GM23338 (cell line): ENCODE measurements around the gene CACNA1C. TPM values are rescaled to one million over a fixed set of nuclear protein-coding genes. Genes with fewer than 3 reads are reported as not detected.

ENCODE experiments used
- ATAC-seq: fragments of 200-7000 bp; cut with Tn5 transposase; 3 replicates; pipeline ENCODE4 v1.9.1; 2020
- DNase-seq: peaks from one replicate; pipeline ENCODE4 v3.0.0-alpha.2; 2015; ENCODE audit warnings: low spot score
- H2AFZ ChIP-seq: fragments of 200-600 bp; sonication (generic); 2 replicates; pipeline ENCODE4 v1.8.0; 2016; ENCODE audit warnings: antibody characterized with exemption, mild to moderate bottlenecking, moderate library complexity
- H3F3A ChIP-seq: fragments of 200-600 bp; sonication (generic); replicated peaks from 2 replicates; pipeline ENCODE4 v1.8.0; 2017; ENCODE audit warnings: antibody characterized with exemption, mixed run types, low read depth
- H3K27ac ChIP-seq: fragments of 200-600 bp; sonication (generic); 2 replicates; pipeline ENCODE4 v1.6.1; 2016; ENCODE audit warnings: low read depth
- H3K27me3 ChIP-seq: fragments of 200-600 bp; sonication (generic); 2 replicates; pipeline ENCODE4 v1.8.0; 2016; ENCODE audit warnings: mild to moderate bottlenecking, mixed run types, moderate library complexity; ENCODE audit not compliant: insufficient read depth
- H3K36me3 ChIP-seq: fragments of 200-600 bp; sonication (generic); 2 replicates; pipeline ENCODE4 v1.8.0; 2016; ENCODE audit warnings: mild to moderate bottlenecking; ENCODE audit not compliant: insufficient read depth
- H3K4me1 ChIP-seq: fragments of 200-600 bp; sonication (generic); 2 replicates; pipeline ENCODE4 v1.8.0; 2016; ENCODE audit warnings: mild to moderate bottlenecking, moderate library complexity; ENCODE audit not compliant: insufficient read depth
- H3K4me2 ChIP-seq: fragments of 200-600 bp; sonication (generic); 2 replicates; pipeline ENCODE4 v1.7.1; 2017; ENCODE audit warnings: mixed run types
- H3K4me3 ChIP-seq: fragments of 200-600 bp; sonication (generic); 2 replicates; pipeline ENCODE4 v1.6.1; 2016; ENCODE audit warnings: mixed run types
- H3K79me2 ChIP-seq: fragments of 200-600 bp; sonication (generic); replicated peaks from 2 replicates; pipeline ENCODE4 v1.8.0; 2017; ENCODE audit warnings: mild to moderate bottlenecking; ENCODE audit not compliant: insufficient read depth
- H3K9me2 ChIP-seq: fragments of 200-600 bp; sonication (generic); 2 replicates; pipeline ENCODE4 v1.8.0; 2017; ENCODE audit not compliant: insufficient read depth
- H4K20me1 ChIP-seq: fragments of 200-600 bp; sonication (generic); replicated peaks from 2 replicates; pipeline ENCODE4 v1.8.0; 2017; ENCODE audit warnings: mild to moderate bottlenecking; ENCODE audit not compliant: insufficient read depth
- H3K27ac Mint-ChIP-seq: 2 replicates; pipeline ENCODE4 v1.8.0; 2020; ENCODE audit warnings: inconsistent platforms, mild to moderate bottlenecking, moderate library complexity, mixed read lengths
- H3K27me3 Mint-ChIP-seq: 3 replicates; pipeline ENCODE4 v1.8.0; 2022; ENCODE audit warnings: low read depth, mild to moderate bottlenecking, moderate library complexity, mixed read lengths, inconsistent platforms; ENCODE audit not compliant: insufficient read depth, poor library complexity
- H3K36me3 Mint-ChIP-seq: 3 replicates; pipeline ENCODE4 v1.8.0; 2021; ENCODE audit warnings: low read depth, mild to moderate bottlenecking, inconsistent platforms, moderate library complexity, mixed read lengths
- H3K4me1 Mint-ChIP-seq: 3 replicates; pipeline ENCODE4 v1.8.0; 2020; ENCODE audit warnings: mild to moderate bottlenecking, inconsistent platforms, mixed read lengths
- H3K4me3 Mint-ChIP-seq: 3 replicates; pipeline ENCODE4 v1.8.0; 2021; ENCODE audit warnings: moderate library complexity, mild to moderate bottlenecking, inconsistent platforms, mixed read lengths
- H3K9me3 Mint-ChIP-seq: 3 replicates; pipeline ENCODE4 v1.8.0; 2020; ENCODE audit warnings: moderate library complexity, mild to moderate bottlenecking, inconsistent platforms, mixed read lengths
- CREB1 ChIP-seq: fragments of 250-450 bp; sonication (Bioruptor Pico); IDR thresholded peaks from 2 replicates; pipeline ENCODE4 v1.5.0; 2020; ENCODE audit warnings: low read depth, mild to moderate bottlenecking, moderate library complexity
- CTCF ChIP-seq, 2 experiments: fragments of 200-600 bp in 1 of 2; sonication (generic) in 1 of 2; conservative IDR thresholded peaks; 2 replicates each; pipeline versions ENCODE4 v1.5.1 to v1.6.1; 2016 to 2017; ENCODE audit warnings: antibody characterized with exemption in 2 of 2, low read depth in 2 of 2, mild to moderate bottlenecking in 2 of 2, moderate library complexity in 1 of 2
- ETS1 ChIP-seq: IDR thresholded peaks from 2 replicates; pipeline ENCODE4 v1.6.1; 2016; ENCODE audit warnings: antibody characterized with exemption
- EZH2phosphoT487 ChIP-seq: fragments of 200-600 bp; sonication (generic); IDR thresholded peaks from one replicate; pipeline ENCODE4 v1.8.1; 2018; ENCODE audit warnings: antibody characterized with exemption; ENCODE audit not compliant: unreplicated experiment
- JUNB ChIP-seq: IDR thresholded peaks from one replicate; pipeline ENCODE4 v1.6.1; 2016; ENCODE audit warnings: antibody characterized with exemption; ENCODE audit not compliant: unreplicated experiment
- NANOG ChIP-seq: IDR thresholded peaks from 2 replicates; pipeline ENCODE4 v1.6.1; 2016; ENCODE audit warnings: antibody characterized with exemption, borderline replicate concordance
- REST ChIP-seq: IDR thresholded peaks from one replicate; pipeline ENCODE4 v1.6.1; 2018; ENCODE audit warnings: antibody characterized with exemption; ENCODE audit not compliant: unreplicated experiment
- STAT1 ChIP-seq: IDR thresholded peaks from one replicate; pipeline ENCODE4 v1.6.1; 2016; ENCODE audit warnings: antibody characterized with exemption; ENCODE audit not compliant: unreplicated experiment
- polyA plus RNA-seq: library from polyadenylated mRNA; unstranded; fragments of >200 nt; fragmentation: Nextera tagmentation; extraction: Ambion mirVana; gene quantifications from 2 replicates; pipeline ENCODE4 v1.2.1, GENCODE V29; 2016
- total RNA-seq: library from RNA; depleted of rRNA; stranded (reverse); fragments of >200 nt; shearing (Covaris generic); gene quantifications from 2 replicates; pipeline ENCODE4 v1.2.3, GENCODE V29; 2014

Gene CACNA1C
- total and polyA plus RNA-seq, 2 experiments from 2014 or later: 0.78 to 2.1 TPM

DNA sequence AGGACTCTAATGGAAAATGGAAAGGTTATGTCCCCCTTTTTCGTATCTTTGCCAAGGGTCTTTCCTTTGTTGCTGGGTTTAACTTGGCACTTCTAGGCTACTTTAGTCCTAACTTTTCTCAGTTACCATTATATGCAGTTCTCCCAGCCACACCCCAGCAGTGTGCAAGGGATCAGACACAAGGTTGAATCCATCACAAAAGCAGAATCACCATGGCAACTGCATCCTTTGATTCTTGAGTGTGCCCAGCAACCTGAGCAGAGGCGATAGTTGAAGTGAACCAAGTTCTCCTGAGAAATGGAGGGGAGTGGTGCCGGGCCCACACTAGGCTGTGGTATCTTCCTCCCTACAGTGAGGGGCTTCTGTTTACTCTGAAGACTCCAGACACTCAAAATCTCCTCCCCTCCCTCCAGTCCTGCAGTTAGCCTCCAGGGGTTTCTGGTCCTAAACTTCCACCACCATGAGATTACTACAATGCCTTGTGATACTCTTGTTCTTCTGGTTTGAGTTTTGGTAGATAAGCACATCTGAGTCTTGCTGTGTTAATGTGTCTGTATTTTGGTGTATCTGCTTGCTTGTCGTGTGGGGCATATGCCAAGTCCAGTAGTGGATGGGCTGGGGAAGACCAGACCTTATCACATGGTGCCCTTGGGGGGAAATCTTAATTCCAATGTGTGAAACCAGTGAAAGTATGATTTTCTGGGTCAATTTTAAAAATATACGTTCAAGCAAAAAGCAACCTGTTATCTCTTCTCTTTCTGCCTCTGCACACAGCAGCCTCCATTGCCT is 183.9 kb downstream of the CACNA1C start (continued):
- no peak for TF ChIP-seq REST
- TF ChIP-seq STAT1: no peak
- no peak for TF ChIP-seq EZH2phosphoT487
- no peak for TF ChIP-seq CTCF (conservative IDR thresholded peaks at IDR 0.05; ENCODE audit: low read depth in 2 of 2)
- TF ChIP-seq ETS1: no peak
- TF ChIP-seq JUNB: no peak

DNA sequence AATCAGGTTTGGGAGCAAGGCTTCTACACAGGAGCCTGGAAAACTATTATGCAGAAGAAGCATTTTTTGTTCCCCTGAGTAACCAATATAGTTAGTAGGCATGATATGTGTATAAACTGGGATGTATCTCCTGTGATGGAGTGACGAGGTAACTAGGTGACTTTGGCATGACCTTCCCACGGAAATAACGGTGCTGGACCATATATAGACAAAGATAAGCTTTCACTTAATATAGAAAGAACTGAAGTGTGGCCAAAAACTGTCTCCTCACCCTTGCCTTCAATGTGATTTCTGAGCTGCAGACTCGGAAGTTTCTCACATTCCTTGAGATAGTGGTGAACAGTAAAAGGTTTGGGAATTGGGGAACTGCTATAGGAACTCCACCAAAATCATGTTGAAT is 185.3 kb downstream of the CACNA1C start:
- no peak for ATAC-seq

More for the DNA sequence above, 185.3 kb downstream of the CACNA1C start:
- no peak for TF ChIP-seq NANOG
- no peak for TF ChIP-seq CREB1 (CRISPR knock-in tag)
- TF ChIP-seq EZH2phosphoT487: no peak
- no peak for TF ChIP-seq JUNB
- no peak for TF ChIP-seq ETS1
- no peak for TF ChIP-seq REST
- Histone ChIP-seq H3K36me3 (no peaks in the 10 kb centered on the region), H3F3A (no peaks in the 10 kb centered on the region), H2AFZ (no peak overlapping the region), H3K4me3 (no peak overlapping the region), H3K27ac (no peak overlapping the region), H3K79me2 (no peaks in the 10 kb centered on the region), H3K4me2 (no peak overlapping the region), H3K27me3 (no peaks in the 10 kb centered on the region), H3K9me2 (no peaks in the 10 kb centered on the region), H4K20me1 (no peaks in the 10 kb centered on the region), H3K4me1 (0 out of 2 replicates have a peak, but pooled peaks cover 5% of the 10 kb centered on the region)
- peaks cover 24% of the 10 kb centered on the region for H3K4me1 Mint-ChIP-seq
- DNase-seq: no peak
- H3K4me3 Mint-ChIP-seq: no peak overlapping the region
- H3K36me3 Mint-ChIP-seq: no peaks in the 10 kb centered on the region
- no peaks in the 10 kb centered on the region for H3K9me3 Mint-ChIP-seq
- H3K27me3 Mint-ChIP-seq: peaks cover 2% of the 10 kb centered on the region
- no peak overlapping the region for H3K27ac Mint-ChIP-seq
